ENCODE results near the gene GJC1.

DNA sequence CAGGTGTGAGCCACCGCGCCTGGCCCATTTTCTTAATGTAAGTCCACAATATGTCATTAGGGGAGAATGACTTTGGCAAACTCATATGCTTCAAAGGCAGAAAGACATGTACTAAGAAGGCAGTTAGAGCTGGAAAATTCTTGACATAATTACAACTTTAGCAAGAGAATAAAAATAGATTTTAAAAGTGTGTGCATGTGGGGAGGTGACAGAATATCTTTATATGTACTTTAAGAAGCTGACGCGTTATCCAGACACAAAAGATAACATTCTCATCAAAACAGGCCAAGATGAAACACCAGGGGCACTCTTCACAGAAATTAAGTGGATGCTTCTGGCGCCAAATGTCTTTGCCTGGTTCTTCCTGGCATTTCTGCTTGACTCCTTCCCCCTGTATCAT lies 28.2 kb downstream of the GJC1 start:
- TF ChIP-seq, protein P1, sequence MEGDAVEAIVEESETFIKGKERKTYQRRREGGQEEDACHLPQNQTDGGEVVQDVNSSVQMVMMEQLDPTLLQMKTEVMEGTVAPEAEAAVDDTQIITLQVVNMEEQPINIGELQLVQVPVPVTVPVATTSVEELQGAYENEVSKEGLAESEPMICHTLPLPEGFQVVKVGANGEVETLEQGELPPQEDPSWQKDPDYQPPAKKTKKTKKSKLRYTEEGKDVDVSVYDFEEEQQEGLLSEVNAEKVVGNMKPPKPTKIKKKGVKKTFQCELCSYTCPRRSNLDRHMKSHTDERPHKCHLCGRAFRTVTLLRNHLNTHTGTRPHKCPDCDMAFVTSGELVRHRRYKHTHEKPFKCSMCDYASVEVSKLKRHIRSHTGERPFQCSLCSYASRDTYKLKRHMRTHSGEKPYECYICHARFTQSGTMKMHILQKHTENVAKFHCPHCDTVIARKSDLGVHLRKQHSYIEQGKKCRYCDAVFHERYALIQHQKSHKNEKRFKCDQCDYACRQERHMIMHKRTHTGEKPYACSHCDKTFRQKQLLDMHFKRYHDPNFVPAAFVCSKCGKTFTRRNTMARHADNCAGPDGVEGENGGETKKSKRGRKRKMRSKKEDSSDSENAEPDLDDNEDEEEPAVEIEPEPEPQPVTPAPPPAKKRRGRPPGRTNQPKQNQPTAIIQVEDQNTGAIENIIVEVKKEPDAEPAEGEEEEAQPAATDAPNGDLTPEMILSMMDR (IDR thresholded peaks at IDR 0.05) = no peak
- TF ChIP-seq POLR2A (IDR thresholded peaks at IDR 0.05) = no peak
